GM19239 (cell line): ENCODE data around the gene IGHMBP2.

Source experiments
- DNase-seq: peaks from one replicate; pipeline ENCODE4 v3.0.0; 2011; ENCODE audit warnings: low spot score; ENCODE audit not compliant: insufficient read length
- FAIRE-seq: peaks from 2 replicates; lab custom pipeline; 2011; peaks lifted over from hg19 to GRCh38; lab: Jason Lieb, UNC

Gene IGHMBP2

GRCh38 chr11:68936676-68937620, 33.3 kb downstream of the IGHMBP2 start:
- no peak for DNase-seq

GRCh38 chr11:68938088-68938487, 34.4 kb downstream of the IGHMBP2 start:
- FAIRE-seq = no peak
- no peak for DNase-seq

More at GRCh38 chr11:68936676-68937620, 33.3 kb downstream of the IGHMBP2 start:
- FAIRE-seq = no peak

GRCh38 chr11:68938816-68939582, 35.3 kb downstream of the IGHMBP2 start:
- no peak for FAIRE-seq

GRCh38 chr11:68939583-68940555, 36.2 kb downstream of the IGHMBP2 start:
- DNase-seq = no peak
- FAIRE-seq = no peak

More at GRCh38 chr11:68938816-68939582, 35.3 kb downstream of the IGHMBP2 start:
- no peak for DNase-seq

GRCh38 chr11:68940651-68941323, 37.1 kb downstream of the IGHMBP2 start:
- FAIRE-seq (no peak), DNase-seq (no peak)

GRCh38 chr11:68941324-68942094, 37.8 kb downstream of the IGHMBP2 start:
- FAIRE-seq (no peak), DNase-seq (no peak)

GRCh38 chr11:68942095-68942620, 38.5 kb downstream of the IGHMBP2 start:
- FAIRE-seq = no peak

GRCh38 chr11:68942751-68943271, 39.1 kb downstream of the IGHMBP2 start:
- no peak for DNase-seq

More at GRCh38 chr11:68942095-68942620, 38.5 kb downstream of the IGHMBP2 start:
- DNase-seq = no peak

GRCh38 chr11:68946416-68947090, 42.9 kb downstream of the IGHMBP2 start:
- FAIRE-seq (no peak), DNase-seq (no peak)

More at GRCh38 chr11:68942751-68943271, 39.1 kb downstream of the IGHMBP2 start:
- no peak for FAIRE-seq

- DNase-seq (no peak), FAIRE-seq (no peak)
Observed at GRCh38 chr11:68947151-68947550, 43.5 kb downstream of the IGHMBP2 start.

- DNase-seq (no peak), FAIRE-seq (no peak)
Observed at GRCh38 chr11:68948496-68948895, 44.8 kb downstream of the IGHMBP2 start.

GRCh38 chr11:68948935-68949334, 45.2 kb downstream of the IGHMBP2 start:
- DNase-seq (no peak), FAIRE-seq (no peak)

GRCh38 chr11:68950270-68950669, 46.6 kb downstream of the IGHMBP2 start:
- DNase-seq = no peak
- no peak for FAIRE-seq

GRCh38 chr11:68950762-68951161, 47.1 kb downstream of the IGHMBP2 start:
- no peak for FAIRE-seq

GRCh38 chr11:68954836-68955606, 51.3 kb downstream of the IGHMBP2 start:
- DNase-seq (no peak), FAIRE-seq (no peak)

More at GRCh38 chr11:68950762-68951161, 47.1 kb downstream of the IGHMBP2 start:
- no peak for DNase-seq

GRCh38 chr11:68955607-68955958, 51.9 kb downstream of the IGHMBP2 start:
- FAIRE-seq = no peak
- no peak for DNase-seq

GRCh38 chr11:68956142-68956541, 52.5 kb downstream of the IGHMBP2 start:
- DNase-seq (peak; percentile 41), FAIRE-seq (no peak)
